Measurements from ENCODE around the gene USF1.

The USF1 gene

DNA sequence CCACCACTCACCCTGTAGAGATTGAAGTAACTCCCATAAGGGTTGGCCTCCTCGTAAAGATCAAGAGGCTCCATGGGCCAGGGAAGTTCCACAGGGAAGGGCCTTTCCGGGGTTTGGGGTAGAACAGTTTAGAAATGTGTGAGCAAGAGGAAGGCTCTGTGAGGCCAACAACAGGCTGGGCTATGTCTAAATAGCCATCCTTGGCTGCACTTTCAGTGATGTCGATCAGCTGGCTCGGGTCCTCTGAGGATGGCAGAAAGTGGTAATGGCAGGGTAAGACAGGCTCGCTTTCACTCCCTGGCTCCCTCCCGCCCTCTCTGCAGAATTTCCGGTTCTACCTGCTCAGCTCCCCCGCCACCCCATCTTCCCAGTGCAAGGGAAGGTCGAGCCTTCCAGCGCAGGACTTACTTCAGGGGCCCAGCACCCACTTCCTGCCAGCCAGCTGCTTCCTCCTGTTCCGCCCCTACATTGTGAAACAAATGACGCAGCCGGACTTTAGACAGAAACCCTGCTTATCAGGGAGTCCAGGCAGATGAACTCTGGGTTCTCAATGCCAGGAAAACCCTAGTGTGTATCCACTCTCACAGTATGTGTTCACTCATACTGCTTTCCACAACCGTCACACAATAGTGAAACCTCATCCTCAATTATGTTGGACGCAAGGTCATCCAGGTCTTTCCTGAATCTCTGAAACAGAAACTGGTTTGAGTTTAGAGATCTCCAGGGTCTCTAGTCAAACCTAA is 32.1 kb downstream of the USF1 start:
- peaks cover 71 to 80% of the 10 kb centered on the region in 2 experiments for H3K4me1 ChIP-seq (ENCODE audit: control insufficient read depth in 1 of 2, insufficient read depth in 1 of 2, low read depth in 1 of 2, low read length in 1 of 2)
- no peaks in the 10 kb centered on the region for H3K36me3 ChIP-seq
- H3K9me3 ChIP-seq: no peaks in the 10 kb centered on the region
- H3K4me3 ChIP-seq (ENCODE audit: low read depth in 1 of 2, low read length in 1 of 2): peak overlapping the region; percentile 63 to 64
- no peaks in the 10 kb centered on the region for H3K27me3 ChIP-seq
- H3K27ac ChIP-seq: peak overlapping the region; percentile 97
- TF ChIP-seq, protein P1, sequence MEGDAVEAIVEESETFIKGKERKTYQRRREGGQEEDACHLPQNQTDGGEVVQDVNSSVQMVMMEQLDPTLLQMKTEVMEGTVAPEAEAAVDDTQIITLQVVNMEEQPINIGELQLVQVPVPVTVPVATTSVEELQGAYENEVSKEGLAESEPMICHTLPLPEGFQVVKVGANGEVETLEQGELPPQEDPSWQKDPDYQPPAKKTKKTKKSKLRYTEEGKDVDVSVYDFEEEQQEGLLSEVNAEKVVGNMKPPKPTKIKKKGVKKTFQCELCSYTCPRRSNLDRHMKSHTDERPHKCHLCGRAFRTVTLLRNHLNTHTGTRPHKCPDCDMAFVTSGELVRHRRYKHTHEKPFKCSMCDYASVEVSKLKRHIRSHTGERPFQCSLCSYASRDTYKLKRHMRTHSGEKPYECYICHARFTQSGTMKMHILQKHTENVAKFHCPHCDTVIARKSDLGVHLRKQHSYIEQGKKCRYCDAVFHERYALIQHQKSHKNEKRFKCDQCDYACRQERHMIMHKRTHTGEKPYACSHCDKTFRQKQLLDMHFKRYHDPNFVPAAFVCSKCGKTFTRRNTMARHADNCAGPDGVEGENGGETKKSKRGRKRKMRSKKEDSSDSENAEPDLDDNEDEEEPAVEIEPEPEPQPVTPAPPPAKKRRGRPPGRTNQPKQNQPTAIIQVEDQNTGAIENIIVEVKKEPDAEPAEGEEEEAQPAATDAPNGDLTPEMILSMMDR (IDR thresholded peaks at IDR 0.05): peak; percentile 40

DNA sequence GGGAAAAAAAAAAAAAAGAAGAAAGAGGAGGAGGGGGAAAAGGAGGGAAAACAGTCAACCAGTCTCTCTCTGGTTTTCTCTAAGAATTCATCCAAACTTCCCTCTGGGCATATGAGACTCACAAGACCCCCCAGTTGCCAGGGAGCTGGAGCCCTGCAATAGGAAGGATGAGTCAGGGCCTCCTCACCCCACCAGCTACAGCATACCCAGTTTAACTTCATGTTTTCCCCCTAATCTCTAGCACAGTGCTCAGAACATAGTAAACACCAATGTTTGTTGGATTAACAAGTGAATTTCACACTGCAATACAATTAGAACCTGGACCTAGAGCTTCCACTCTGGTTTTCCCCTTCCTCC is 32.7 kb downstream of the USF1 start:
- Histone ChIP-seq H3K27ac (peak overlapping the region; percentile 97), H3K4me3 (ENCODE audit: low read depth in 1 of 2, low read length in 1 of 2) (peak overlapping the region; percentile 63 to 64), H3K36me3 (no peaks in the 10 kb centered on the region), H3K4me1 (ENCODE audit: control insufficient read depth in 1 of 2, insufficient read depth in 1 of 2, low read depth in 1 of 2, low read length in 1 of 2) (peaks cover 68 to 76% of the 10 kb centered on the region in 2 experiments), H3K9me3 (no peaks in the 10 kb centered on the region), H3K27me3 (no peaks in the 10 kb centered on the region)
- TF ChIP-seq, protein P1 (IDR thresholded peaks at IDR 0.05): no peak

- Histone ChIP-seq H3K4me1 (ENCODE audit: control insufficient read depth in 1 of 2, insufficient read depth in 1 of 2, low read depth in 1 of 2, low read length in 1 of 2) (peaks cover 61 to 69% of the 10 kb centered on the region in 2 experiments), H3K9me3 (no peaks in the 10 kb centered on the region), H3K27me3 (no peaks in the 10 kb centered on the region), H3K36me3 (no peaks in the 10 kb centered on the region), H3K27ac (peak overlapping the region; percentile 97), H3K4me3 (ENCODE audit: low read depth in 1 of 2, low read length in 1 of 2) (peak overlapping the region in 1 of 2 experiments; percentile 64)
- TF ChIP-seq, protein P1 (IDR thresholded peaks at IDR 0.05): no peak
Measured at GRCh38 chr1:161012420-161012819, 33.4 kb downstream of the USF1 start.

GRCh38 chr1:161009602-161010211 is 36.1 kb downstream of the USF1 start:
- Histone ChIP-seq H3K9me3 (no peaks in the 10 kb centered on the region), H3K4me3 (ENCODE audit: low read depth in 1 of 2, low read length in 1 of 2) (no peak overlapping the region), H3K27ac (no peak overlapping the region), H3K36me3 (peaks cover 8% of the 10 kb centered on the region), H3K4me1 (ENCODE audit: control insufficient read depth in 1 of 2, insufficient read depth in 1 of 2, low read depth in 1 of 2, low read length in 1 of 2) (peaks cover 44 to 46% of the 10 kb centered on the region in 2 experiments), H3K27me3 (no peaks in the 10 kb centered on the region)
- TF ChIP-seq, protein P1 (IDR thresholded peaks at IDR 0.05): no peak

GRCh38 chr1:161008869-161009510 is 36.8 kb downstream of the USF1 start:
- H3K27me3 ChIP-seq: no peaks in the 10 kb centered on the region
- peak overlapping the region; percentile 5 for H3K27ac ChIP-seq
- H3K36me3 ChIP-seq: peaks cover 8% of the 10 kb centered on the region
- TF ChIP-seq, protein P1 (IDR thresholded peaks at IDR 0.05): no peak
- no peak overlapping the region for H3K4me3 ChIP-seq (ENCODE audit: low read depth in 1 of 2, low read length in 1 of 2)
- H3K4me1 ChIP-seq (ENCODE audit: control insufficient read depth in 1 of 2, insufficient read depth in 1 of 2, low read depth in 1 of 2, low read length in 1 of 2): peaks cover 37 to 39% of the 10 kb centered on the region in 2 experiments
- H3K9me3 ChIP-seq: no peaks in the 10 kb centered on the region
